Measurements from ENCODE around the gene GNRHR.
A peak's percentile ranks its signal among the peaks of the same experiment; 100 is the strongest.
"Not testable (repeated sequence)": the region's sequence is repeated elsewhere in the genome, so short reads cannot be mapped to it uniquely, and the experiment has no call there.

The GNRHR gene

DNA sequence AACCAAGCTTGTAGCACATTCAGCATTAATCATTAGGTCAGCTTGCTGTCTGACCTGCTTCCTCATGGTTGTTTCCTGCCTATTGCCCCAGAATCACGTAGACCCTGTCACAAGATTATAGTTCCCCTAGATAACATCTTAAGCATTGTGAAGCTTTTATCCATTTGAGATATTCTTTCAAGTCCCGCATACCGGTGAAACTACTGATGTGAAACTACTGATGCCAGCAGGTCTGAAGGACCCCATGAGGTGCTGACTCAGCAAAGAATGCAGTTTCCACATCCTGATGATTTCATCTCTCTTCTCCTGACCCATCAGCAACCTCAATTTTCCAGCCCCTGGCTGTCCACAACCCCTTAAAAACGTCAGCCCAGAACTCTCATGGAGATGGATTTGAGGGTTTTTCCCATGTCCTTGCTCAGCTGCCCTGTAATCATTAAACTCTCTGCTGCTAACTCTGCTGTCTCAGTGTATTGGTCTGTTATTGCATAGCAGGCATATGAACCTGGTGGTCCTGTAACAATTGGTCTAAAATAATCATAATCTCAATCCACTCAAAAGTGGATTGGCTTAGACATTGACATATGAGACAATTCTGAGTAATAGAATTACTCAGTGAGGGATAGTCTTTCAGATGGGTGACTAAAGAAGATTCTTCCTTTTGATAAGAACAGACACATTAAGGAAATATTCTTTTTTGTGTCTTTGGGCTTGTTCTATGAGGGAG, 26.9 kb downstream of the GNRHR start:
- no peak for DNase-seq (ENCODE audit: low read depth)

DNA sequence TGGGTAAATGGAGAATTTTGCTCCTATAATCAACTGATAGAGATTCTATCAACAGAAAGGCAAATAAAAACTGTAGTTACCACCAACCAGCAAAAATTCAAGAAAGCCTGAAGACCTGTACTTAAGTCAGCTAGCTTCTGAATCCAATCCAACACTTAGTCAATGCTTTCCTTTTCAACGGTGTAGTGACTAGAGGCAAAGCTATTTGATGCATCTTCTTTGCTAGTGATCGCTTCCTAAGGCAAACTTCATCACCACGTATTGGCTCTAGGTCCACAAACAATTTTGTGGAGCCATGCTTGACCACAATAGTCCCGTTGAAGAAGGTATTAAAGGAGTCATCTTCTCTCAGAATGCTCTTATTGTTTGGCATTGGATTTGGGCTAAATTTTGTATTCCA, 28.2 kb downstream of the GNRHR start:
- DNase-seq (ENCODE audit: low read depth): no peak

DNA sequence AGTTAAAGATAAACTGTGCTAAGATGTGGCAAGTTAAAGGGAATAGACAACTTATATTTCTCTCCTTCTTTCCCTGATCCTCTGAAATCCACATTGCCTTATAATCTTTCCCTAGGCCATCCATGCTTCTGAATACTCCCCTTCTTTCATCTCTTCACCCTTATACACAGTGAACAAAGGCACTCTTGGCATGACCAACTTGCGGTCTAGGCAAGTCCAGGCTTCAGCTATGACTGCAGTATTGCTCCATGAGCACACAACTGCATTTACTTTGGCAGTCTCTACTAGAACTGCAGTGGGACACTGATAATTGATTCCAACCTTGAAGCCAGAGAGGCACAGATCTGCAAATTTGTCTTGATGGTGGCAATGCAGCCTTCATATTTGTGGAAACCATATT, 29.1 kb downstream of the GNRHR start:
- DNase-seq (ENCODE audit: low read depth): peak; percentile 26

DNA sequence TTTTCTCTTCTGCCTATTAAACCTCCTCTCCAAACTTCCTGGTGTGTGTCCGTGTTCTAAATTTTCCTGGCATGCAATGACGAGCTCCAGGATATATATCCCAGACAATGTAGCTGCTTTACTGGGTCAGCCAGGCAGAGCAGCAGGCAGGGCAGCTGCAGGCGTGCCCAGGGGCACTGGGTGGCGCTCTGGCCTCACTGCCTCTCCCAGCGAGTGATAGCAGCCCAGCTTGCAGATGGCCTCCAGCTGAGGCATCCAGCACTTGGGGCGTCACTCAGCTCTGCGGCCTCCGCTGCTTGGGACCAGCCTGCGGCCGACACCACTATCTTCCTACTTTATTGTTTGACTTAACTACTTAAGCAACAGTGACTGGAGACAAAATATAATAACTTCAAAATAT, 30.2 kb downstream of the GNRHR start:
- no peak for DNase-seq (ENCODE audit: low read depth)

DNA sequence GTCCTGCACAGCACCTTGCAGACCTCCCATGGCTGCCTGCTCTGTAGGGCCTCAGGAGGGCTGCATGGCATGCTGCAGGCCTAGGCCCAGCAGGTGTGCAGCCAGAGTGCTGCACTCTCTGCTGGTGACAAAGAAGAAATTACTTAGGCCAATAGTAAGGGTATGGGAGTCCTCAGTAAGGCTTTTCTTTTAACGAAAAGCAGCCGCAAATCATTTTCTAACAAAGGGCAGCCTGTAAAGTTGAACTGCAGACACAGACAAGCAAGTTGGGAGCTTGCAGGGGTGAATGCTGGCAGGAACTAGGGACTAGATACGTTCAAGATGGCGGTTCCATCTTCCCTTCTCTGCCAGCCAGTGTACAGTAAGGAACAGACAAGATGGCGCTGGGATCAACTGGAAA, 30.8 kb downstream of the GNRHR start:
- DNase-seq (ENCODE audit: low read depth): no peak

DNA sequence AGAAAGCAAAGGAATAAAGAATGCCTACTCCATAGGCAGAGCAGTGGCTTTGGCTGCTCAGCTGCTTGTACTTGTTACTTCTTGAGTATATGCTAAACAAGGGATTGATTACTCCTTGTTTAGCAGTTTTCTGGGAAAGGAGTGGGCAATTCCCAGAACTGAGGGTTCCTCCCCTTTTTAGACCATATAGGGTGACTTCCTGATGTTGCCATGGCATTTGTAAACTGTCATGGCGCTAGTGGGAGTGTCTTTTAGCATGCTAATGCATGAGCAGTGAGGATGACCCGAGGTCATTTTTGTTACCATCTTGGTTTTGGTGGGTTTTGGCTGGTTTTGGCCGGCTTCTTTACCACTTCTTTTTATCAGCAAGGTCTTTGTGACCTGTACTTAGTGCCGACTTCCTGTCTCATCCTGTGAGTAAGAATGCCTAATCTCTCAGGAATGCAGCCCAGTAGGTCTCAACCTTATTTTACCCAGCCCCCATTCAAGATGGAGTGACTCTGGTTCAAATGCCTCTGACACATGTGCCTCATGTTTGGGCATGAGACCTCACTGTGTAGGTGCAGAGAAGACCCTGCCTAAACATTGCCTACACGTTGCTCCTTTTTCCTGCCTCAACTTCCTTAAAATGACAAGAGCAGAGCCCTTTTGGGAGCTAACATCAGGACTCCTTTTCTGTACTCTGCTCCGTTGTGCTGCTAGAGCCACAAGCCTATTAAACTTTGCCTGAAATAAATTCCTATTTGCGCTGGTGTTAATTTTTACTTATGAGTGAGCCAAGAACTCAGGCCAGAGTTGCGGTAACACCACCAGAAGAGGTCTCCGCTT, 32.2 kb downstream of the GNRHR start:
- no peak for DNase-seq (ENCODE audit: low read depth)

DNA sequence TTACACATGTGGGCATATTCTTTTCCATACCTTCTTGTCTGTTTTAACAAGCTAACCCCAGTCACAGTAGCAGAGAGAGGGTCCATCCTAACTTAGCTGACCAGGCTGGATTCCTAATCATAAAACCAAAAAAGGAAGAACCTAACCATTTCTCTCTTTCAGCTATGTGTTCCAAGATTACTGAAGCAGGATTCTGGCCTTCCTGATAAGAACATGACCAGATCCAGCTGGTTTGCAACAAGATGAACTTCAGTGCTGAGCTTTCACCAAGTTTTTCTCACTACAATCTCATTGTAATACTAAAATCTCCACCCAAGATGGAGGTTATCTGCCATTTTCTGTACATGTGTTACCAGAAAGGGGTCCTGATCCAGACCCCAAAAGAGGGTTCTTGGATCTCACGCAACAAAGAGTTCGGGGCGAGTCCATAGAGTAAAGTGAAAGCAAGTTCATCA, 32.8 kb downstream of the GNRHR start:
- no peak for DNase-seq (ENCODE audit: low read depth)

DNA sequence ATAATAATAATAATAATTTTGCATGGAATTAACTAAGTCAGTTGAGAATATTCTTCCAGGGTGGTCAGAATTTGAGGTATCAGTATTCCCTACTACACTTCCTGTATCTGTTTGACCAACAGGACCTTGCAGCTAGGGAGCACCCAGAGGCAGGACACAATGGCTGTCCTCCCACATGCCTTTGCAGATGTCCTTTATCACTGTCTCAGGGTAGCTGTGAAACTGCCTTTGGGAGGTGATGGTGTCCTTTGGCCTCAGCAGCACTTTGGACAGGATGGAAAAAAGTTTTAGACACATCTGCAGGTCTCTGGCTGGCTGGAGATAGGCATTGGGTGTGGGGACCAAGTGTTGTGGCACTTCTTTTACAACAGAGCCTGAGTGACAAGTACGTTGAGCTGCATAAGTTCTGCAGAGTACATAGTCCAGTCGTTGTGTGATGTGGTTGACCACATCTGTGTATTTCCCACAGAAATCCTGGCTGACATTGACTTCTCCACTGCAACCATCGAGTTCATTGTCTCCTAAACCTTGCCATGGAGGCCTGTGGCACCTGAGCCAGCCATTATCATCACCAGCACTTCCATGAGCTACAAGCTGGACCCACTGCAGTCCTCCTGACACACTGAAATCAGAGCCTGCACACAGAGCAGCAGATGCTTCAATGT, 34.1 kb downstream of the GNRHR start:
- no peak for DNase-seq (ENCODE audit: low read depth)

DNA sequence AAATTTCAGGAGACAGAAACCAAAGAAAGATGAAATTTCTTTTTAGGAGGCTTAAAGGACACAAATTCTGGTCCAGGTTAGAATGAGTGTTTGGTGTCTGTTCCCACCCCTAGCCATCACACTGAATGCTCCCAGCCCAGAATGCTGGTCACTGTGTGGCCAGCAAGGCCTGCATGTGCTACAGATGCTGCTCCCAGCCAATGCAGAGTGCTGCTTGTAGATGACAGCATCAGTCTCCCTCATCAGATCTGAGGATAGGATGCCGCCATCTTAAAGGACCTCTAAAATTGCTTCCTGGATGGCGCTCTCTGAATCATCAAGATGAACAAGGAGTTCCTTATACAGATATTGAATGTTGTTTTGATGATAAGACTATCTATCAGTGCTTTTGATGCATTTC, 35.3 kb downstream of the GNRHR start:
- no peak for DNase-seq (ENCODE audit: low read depth)

DNA sequence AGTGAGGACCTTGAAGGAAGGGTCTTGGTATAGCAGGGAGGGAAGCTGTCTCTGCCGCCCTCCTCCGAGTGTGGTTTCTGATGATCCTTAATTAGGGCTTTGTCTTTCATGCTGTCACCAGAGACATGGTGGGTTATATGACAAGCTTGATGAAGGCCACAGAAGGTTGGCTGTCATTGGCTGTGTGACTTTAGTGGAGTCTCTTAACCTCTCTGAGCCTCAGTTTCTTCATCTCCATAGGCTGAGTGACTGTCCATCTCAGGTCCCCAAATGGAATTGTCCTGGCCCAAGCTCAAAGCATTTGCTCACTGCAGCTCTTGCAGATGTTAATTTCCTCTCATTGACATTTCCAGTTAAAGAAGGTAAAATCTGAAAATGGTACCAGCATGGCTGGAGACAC, 36.6 kb downstream of the GNRHR start:
- no peak for DNase-seq (ENCODE audit: low read depth)

DNA sequence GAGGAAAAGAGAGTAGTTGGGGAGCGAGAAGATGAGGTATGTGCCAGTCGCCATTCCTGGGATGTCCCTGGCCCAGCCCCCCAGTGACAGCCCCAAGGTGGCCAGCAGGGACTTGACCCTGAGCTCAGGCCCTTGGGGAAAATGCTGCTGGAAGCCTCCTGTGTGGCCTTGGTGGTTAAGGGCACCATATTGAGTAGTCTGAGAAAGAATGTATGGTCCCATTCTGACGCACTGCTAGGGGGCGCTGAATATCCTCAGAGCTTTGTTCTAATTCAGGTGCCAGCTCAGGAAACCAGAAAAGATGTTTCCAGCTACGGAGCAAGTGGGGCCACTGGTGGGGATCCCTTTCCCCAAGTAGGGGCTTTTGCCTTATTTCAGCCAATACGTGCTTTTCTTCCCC, 39.2 kb downstream of the GNRHR start:
- DNase-seq (ENCODE audit: low read depth): no peak

DNA sequence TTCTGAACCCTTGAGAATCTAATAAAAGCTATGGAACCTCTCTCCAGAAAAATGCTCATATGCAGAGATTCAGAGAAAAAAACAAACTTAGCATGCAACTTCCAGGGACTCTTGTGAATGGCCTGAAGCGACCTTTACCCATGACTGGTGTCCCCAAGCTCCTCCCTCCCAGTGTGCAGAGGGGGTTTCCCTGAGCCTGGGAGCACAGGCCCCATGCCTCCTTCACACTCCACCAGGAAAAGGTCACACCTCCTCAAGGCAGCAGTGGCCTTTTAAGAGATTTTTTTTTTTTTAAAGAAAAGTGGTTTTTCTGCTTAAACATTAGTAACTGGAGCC, 40.0 kb downstream of the GNRHR start:
- DNase-seq (ENCODE audit: low read depth): no peak

DNA sequence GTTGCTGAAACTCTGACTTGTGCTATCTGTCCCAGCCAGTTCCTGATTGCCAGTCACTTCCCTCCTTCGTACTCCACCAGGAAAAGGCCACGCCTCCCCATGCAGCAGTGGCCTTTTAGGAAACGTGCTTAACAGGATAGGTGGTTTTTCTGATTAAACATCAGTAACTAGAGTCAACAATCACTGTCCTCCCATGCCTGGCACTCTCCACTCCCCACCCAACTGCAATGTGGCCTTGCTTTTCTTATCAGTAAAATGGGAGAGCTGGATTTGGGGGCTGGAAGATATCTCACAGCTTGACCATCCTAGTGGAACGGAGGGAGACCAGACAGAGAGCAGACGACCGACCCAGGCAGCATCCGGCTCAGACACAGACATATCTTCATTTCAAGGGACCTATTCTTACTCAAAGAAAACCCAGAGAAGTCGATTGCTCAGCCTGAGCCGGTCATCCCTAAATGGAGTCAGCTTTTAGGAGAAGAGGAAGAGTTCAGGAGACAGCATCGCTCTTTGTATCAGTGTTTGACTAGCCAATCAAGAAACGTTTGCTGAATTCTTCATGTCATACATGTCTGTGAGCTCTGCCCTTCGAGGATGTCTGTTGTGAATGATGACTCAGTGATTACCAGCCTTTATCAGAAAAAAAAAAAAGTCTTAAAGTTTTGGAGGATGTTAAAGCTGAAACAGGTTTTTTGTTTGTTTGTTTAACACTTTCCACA, 40.5 kb downstream of the GNRHR start:
- DNase-seq (ENCODE audit: low read depth): no peak

DNA sequence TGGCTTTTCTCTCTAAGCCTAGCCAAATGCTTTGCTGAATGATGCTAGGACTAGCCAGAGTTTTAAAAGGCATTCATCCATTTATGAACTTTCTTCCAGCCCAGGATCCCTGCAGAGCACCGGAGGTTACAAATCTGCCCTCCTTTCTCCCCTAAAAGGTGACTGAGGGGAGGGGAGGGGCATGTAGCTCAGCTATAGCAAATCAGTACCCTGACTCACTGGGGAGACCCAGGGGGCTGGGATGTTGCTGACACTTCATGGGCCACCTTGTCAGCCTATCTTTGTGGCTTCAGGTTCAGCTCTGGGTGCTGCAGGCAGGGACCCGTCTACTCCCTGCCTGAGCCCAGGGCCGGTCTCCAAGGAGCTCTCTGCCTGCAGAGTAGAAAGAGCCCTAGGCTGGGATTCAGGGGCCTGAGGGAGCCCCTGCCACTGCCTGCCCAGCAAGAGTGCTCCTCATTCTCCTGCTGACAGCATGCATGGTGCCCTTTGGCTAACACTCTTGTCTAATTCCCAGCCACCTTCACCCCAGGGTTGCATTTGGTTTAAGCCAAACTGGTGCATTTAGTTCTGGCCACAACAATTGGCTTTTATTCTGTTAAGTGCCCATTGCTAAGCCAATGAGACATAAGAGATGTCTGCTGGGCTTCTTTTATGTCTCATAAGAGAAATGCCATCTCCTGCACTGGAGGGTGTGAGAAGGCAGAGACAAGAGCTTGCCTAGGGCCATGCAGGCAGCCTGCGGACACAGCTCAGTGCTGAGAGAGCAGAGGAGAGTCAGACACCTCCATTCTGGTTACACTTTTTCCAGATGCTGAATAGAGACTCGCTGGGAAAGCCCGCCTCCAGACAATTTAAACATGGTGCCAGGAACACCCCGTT, 41.3 kb downstream of the GNRHR start:
- no peak for DNase-seq (ENCODE audit: low read depth)

DNA sequence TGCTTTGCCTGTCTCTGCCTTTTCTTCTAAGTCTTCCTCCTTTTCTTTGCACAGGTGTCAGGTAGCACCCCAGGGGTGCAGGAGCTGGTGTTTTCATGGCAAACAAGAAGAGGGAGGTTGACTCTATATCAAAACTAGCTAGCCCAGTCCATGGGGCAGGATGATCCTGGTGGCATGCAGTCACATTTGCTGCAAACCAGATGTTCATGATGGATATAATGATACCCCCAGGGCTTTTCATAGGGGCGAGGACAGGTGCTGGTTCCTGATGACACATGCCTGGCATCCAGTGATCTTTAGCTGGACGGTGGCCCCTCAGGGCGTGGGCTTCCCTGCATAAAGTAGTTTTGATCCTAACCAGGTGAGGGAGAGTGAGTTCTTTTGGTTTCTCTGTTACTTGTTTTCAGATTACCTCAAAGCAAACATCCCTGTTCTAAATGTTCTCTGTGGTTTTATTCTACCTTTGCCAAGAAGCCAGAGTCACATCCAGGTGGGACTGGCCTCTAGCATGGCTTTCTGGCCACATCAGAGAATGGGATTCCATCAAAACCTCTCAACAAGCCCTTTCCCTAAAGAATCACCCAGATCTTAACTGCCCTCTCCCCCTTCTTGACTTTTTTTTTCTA, 42.1 kb downstream of the GNRHR start:
- no peak for DNase-seq (ENCODE audit: low read depth)

DNA sequence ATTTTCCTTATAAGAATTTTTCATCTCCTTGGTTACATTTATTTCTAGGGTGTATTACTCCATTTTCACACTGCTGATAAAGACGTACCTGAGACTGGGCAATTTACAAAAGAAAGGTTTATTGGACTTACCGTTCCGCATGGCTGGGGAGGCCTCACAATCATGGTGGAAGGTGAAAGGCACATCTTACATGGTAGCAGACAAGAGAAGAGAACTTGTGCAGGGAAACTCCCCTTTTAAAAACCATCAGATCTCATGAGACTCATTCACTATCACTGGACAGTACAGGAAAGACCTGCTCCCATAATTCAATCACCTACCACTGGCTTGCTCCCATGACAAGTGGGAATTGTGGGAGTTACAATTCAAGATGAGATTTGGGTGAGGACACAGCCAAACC, 47.5 kb downstream of the GNRHR start:
- DNase-seq (ENCODE audit: low read depth): not testable (repeated sequence)

DNA sequence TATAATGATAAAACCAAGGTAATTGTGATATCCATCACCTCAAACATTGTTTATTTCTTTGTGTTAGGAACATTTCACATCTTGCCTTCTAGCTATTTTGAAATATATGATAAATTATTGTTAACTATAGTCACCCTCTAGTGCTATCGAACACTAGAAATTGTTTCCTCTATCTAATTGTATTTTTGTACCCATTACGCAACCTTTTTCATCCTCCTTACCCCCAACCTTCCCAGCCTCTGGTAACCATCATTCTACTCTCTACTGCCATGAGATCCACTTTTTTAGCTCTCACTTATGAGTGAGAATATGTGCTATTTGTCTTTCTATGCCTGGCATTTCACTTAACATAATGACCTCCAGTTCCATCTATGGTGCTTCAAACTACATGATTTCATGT, 49.3 kb downstream of the GNRHR start:
- no peak for DNase-seq (ENCODE audit: low read depth)

DNA sequence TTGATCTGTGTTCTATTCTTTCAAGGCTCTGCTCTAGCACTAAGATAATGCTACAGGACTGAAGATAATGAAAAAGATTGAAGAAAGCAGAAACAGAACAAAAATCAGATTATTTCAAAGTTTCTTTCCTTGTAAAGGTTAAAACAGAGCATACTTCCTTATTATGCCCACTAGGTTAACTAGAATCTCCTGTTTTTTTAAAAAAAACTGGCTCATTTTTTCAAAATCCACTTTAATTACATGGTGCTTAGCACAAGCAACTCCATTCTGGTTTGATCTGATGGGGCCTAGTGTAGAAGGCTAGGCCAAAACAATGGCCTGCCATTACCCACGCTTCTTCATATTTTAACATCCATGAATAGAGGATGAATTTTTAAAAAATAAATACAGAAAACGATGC, 52.0 kb downstream of the GNRHR start:
- DNase-seq (ENCODE audit: low read depth): no peak

DNA sequence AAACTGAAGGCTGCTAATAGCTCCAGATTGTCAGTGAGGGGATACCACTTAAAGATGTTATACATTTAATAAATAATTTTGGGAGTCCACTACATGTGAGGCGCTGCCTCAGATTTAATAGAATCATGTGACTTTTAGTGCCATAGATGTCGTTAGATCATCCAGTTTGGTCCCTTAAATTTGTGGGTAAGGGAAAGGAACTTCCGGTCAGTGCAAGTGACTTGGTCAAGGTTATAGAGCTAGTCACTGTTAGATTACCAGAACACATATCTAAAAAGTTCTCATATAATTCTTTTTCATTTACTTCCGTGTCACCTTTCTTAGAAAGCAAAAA, 52.7 kb downstream of the GNRHR start:
- DNase-seq (ENCODE audit: low read depth): no peak

DNA sequence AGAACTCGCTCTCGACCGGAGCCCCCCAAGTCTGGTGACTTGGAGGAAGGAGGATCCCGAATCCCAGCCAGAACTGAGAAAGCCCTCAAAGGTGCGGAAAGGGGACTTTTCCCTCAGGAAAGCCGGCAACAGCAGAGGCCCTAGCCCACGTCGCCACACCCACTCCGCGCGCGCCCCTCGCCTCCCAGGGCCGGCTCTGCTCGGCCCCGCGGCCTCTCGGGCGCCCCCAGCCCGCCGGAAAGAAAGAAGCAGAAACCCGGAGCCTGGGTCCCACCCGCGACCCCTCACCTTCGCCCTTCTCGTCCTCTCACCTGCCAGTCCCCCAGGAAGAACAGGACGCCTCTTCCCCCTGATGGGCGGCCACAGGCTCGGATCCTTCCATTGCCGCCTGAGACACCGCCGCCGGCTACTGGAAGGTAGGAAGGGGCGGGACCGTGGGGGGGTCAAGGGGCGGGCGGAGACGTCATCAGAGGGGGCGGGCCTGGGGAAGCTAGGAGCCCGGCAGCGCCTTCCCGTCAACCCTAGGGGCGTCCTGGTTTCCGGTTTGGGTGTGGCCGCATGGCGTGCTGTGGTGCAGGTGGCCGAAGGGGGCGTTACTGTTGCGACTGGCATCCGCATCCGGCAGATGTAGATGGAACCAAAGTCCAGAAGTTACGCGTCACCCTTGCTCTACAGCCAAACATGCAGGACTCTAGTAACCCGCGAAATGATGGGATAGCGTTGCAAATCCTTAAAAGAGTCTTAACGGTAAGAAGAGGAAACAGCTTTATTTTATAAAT, 53.3 kb downstream of the GNRHR start, which contains the start of gene UBA6:
Gene UBA6 (minus strand): TSS at position 418 of the 779 bp plus-strand sequence. CDS start 36 bp downstream, at position 382.
- DNase-seq (ENCODE audit: low read depth): peak; percentile 85

Data from stromal cell of bone marrow (primary cell).